Esophagus squamous epithelium (tissue), 4 donors: ENCODE measurements around the gene KIF26B.

ENCODE experiments used
- CTCF ChIP-seq, 6 experiments: fragments of 450-650 bp in 4 of 6; fragments of 200-600 bp in 2 of 6; sonication (generic) in 2 of 6; IDR thresholded peaks; one replicate each; pipeline ENCODE4 v1.5.1; 2016 to 2019; ENCODE audit warnings: antibody characterized with exemption in 6 of 6, mild to moderate bottlenecking in 4 of 6, moderate library complexity in 4 of 6
- POLR2A ChIP-seq, 4 donors: fragments of 450-650 bp; IDR thresholded peaks; one replicate each; pipeline ENCODE4 v1.6.1; 2017; ENCODE audit warnings: antibody characterized with exemption in 4 of 4, mild to moderate bottlenecking in 4 of 4, moderate library complexity in 3 of 4

DNA sequence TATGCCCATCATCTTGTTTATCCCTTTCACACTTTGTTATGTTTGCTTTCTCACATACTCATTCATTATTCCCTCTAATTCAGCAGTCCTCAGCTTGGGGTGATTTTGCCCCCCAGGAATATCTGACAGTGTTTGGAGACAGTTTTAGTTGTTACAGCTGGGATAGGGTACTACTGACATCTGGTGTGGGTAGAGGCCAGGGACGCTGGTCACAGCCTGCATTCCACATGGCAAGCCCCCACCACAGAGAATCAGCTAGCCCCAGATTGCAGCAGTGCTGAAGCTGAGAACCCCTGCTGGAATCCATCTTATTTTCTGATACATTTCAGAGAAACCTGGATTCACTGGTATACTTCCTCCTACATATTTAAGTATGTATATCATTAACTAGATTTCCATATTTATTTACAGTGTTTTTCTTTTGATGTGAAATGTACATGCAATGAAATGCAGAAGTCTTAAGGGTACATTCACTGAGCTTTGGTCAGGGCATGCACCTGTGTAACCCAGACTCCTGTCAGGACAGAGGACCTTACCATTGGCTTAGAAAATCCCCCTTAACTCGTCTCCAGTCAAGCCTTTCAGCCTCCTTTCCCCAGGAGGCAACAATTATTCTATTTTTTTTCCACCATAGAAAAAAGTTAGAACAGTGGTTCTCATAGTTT lies 68.3 kb downstream of the KIF26B start:
- no peak for TF ChIP-seq CTCF (IDR thresholded peaks at IDR 0.05)
- no peak for TF ChIP-seq POLR2A (IDR thresholded peaks at IDR 0.05)
